ENCODE results near the gene VPREB3.

The VPREB3 gene

DNA sequence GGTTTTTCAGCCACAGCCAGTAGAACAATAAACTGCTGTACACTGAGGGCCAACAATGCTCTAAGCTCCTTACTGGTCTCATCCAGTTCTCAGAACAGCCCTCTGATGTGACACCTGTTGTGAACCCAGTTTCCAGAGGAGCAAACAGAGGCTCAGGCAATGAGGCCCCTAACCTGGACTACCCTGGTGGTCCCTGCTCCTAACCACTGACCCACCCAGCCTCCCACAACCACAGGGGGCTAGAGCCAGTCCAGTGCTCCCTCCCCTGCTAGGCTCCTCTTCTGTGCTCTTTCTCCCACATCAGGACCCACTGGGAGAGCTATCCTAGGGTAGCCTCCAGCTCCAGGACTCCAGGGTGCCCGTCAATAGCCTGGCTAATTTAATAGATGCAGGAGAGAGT lies 28.5 kb upstream of the VPREB3 start:
- no peak for DNase-seq (ENCODE audit: extremely low spot score)
- TF ChIP-seq, protein P1, sequence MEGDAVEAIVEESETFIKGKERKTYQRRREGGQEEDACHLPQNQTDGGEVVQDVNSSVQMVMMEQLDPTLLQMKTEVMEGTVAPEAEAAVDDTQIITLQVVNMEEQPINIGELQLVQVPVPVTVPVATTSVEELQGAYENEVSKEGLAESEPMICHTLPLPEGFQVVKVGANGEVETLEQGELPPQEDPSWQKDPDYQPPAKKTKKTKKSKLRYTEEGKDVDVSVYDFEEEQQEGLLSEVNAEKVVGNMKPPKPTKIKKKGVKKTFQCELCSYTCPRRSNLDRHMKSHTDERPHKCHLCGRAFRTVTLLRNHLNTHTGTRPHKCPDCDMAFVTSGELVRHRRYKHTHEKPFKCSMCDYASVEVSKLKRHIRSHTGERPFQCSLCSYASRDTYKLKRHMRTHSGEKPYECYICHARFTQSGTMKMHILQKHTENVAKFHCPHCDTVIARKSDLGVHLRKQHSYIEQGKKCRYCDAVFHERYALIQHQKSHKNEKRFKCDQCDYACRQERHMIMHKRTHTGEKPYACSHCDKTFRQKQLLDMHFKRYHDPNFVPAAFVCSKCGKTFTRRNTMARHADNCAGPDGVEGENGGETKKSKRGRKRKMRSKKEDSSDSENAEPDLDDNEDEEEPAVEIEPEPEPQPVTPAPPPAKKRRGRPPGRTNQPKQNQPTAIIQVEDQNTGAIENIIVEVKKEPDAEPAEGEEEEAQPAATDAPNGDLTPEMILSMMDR (IDR thresholded peaks at IDR 0.05; ENCODE audit: control extremely low read depth, extremely low read depth, low read depth, missing control alignments), result no peak
- CTCF ChIA-PET, result interaction anchor here (1.4 kb wide), 1 partner anchor 11 kb away, joined by 5 read pairs; no protein-coding TSS in a partner anchor
- POLR2A ChIA-PET, result no interaction called here

DNA sequence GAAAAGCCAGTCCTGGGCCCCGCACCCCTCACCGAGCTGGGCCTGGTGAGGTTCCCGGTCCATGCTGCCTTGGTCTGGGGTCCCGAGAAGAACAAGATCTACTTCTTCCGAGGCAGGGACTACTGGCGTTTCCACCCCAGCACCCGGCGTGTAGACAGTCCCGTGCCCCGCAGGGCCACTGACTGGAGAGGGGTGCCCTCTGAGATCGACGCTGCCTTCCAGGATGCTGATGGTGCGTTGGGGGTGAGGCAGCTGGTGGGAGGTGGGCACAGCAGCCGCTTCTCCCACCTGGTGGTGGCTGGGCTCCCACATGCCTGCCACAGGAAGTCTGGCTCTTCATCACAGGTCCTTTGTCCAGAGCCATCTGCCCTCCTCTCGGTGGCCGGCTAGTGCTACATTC lies 28.0 kb upstream of the VPREB3 start:
- POLR2A ChIA-PET, result no interaction called here
- CTCF ChIA-PET, result interaction anchor here (1.4 kb wide), 1 partner anchor 11 kb away, joined by 5 read pairs; no protein-coding TSS in a partner anchor
- TF ChIP-seq, protein P1 (IDR thresholded peaks at IDR 0.05; ENCODE audit: control extremely low read depth, extremely low read depth, low read depth, missing control alignments), result no peak
- DNase-seq (ENCODE audit: extremely low spot score), result no peak

DNA sequence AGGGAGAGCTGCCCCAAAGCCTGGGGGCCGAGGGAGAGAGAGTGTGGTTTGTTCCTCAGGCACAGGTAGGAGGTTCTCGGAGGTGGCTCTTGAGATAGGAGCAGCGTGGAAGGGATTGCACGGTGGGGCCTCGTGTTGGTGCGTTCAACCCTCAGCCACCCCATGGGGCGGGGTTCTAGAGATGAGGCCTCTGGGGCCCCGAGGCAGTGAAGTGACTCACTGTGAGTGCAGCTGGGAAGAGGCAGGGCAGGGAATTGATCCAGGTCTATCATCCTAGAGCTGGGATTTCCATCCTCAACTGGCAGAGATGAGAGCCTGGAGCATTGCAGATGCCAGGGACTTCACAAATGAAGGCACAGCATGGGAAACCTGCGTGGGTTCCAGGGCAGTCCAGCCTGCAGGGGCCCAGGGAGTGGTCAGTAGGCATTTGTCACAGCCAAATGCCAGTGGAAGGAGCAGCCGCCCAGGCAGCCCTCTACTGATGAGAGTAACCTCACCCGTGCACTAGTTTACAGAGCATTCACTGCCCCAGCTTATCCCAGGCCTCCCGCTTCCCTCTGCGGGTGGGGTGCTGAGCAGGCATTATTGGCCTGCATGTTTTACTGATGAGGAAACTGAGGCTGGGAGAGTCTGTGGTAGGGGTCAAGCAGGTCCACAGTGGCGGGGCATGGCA lies 27.4 kb upstream of the VPREB3 start:
- CTCF ChIA-PET, result interaction anchor here (1.4 to 3.1 kb wide), 3 partner anchors 8 to 11 kb away, joined by 5 to 10 read pairs (median 5); no protein-coding TSS in a partner anchor
- no peak for DNase-seq (ENCODE audit: extremely low spot score)
- TF ChIP-seq, protein P1 (IDR thresholded peaks at IDR 0.05; ENCODE audit: control extremely low read depth, extremely low read depth, low read depth, missing control alignments), result no peak
- POLR2A ChIA-PET, result no interaction called here

DNA sequence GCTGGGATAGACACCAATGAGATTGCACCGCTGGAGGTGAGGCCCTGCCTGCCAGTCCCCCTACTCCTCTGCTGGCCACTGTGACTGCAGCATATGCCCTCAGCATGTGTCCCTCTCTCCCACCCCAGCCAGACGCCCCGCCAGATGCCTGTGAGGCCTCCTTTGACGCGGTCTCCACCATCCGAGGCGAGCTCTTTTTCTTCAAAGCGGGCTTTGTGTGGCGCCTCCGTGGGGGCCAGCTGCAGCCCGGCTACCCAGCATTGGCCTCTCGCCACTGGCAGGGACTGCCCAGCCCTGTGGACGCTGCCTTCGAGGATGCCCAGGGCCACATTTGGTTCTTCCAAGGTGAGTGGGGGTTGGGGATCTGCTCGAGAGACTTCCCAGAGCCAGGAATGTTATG lies 26.8 kb upstream of the VPREB3 start:
- POLR2A ChIA-PET, result no interaction called here
- TF ChIP-seq, protein P1 (IDR thresholded peaks at IDR 0.05; ENCODE audit: control extremely low read depth, extremely low read depth, low read depth, missing control alignments), result no peak
- CTCF ChIA-PET, result interaction anchor here (2.2 to 3.1 kb wide), 2 partner anchors 8 to 10 kb away, joined by 5 to 10 read pairs; no protein-coding TSS in a partner anchor
- DNase-seq (ENCODE audit: extremely low spot score), result no peak

DNA sequence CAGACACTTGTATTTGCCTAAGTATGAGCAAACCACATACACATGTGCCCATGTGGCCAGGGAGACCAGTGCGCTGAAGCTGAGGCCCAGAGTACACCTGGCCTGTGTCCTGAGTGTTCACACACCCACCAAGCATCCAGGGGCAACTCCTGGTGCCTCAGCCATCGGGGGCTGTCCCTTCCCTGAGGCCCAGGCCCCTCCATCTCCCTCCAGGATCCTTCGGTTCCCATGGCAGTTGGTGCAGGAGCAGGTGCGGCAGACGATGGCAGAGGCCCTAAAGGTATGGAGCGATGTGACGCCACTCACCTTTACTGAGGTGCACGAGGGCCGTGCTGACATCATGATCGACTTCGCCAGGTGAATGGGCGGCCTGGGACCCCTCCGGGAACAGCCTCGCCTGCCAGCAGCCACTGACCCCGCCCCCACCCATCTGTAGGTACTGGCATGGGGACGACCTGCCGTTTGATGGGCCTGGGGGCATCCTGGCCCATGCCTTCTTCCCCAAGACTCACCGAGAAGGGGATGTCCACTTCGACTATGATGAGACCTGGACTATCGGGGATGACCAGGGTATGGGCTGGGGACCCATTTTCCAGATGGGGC lies 26.0 kb upstream of the VPREB3 start:
- ChIA-PET CTCF (interaction anchor here (2.2 to 3.1 kb wide), 2 partner anchors 9 kb away, joined by 5 to 10 read pairs; no protein-coding TSS in a partner anchor), POLR2A (no interaction called here)
- TF ChIP-seq, protein P1 (IDR thresholded peaks at IDR 0.05; ENCODE audit: control extremely low read depth, extremely low read depth, low read depth, missing control alignments), result no peak
- DNase-seq (ENCODE audit: extremely low spot score), result no peak

DNA sequence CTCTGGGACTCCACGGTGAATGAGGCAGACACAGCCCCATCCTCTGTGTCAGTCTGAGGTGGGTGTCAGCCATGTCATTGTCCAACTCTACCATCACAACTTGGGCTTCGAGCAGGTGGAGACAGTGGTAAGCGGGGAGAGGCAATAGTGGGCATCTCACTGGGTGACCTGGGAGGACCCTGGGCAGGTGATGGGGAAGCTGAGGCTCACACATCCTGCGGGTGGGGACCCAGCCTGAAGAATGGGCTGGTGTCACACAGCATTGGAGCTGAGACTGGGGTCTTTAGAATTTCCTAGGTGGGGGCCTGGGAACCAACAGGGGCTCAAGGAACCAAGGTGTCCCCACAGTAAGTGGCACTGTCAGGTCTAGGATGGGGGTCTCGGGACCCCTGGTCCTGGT lies 25.5 kb upstream of the VPREB3 start:
- ChIA-PET CTCF (interaction anchor here (2.2 to 3.1 kb wide), 2 partner anchors 9 kb away, joined by 5 to 10 read pairs; no protein-coding TSS in a partner anchor), POLR2A (no interaction called here)
- TF ChIP-seq, protein P1 (IDR thresholded peaks at IDR 0.05; ENCODE audit: control extremely low read depth, extremely low read depth, low read depth, missing control alignments), result no peak
- DNase-seq (ENCODE audit: extremely low spot score), result no peak
